Tibial nerve (tissue), 3 donors: Measurements from ENCODE around the gene SMC3.

Source experiments
- POLR2A ChIP-seq, 2 donors: fragments of 450-650 bp; IDR thresholded peaks; one replicate each; pipeline ENCODE4 v1.6.1; 2017; ENCODE audit warnings: antibody characterized with exemption in 2 of 2, mild to moderate bottlenecking in 2 of 2, moderate library complexity in 2 of 2
- TF ChIP-seq, protein P1 (sequence below), 5 experiments: fragments of 200-600 bp in 3 of 5; fragments of 450-650 bp in 2 of 5; sonication (generic) in 3 of 5; IDR thresholded peaks; one replicate each; pipeline ENCODE4 v1.5.1; 2016 to 2019; ENCODE audit warnings: antibody characterized with exemption in 5 of 5, mild to moderate bottlenecking in 3 of 5, moderate library complexity in 2 of 5

DNA sequence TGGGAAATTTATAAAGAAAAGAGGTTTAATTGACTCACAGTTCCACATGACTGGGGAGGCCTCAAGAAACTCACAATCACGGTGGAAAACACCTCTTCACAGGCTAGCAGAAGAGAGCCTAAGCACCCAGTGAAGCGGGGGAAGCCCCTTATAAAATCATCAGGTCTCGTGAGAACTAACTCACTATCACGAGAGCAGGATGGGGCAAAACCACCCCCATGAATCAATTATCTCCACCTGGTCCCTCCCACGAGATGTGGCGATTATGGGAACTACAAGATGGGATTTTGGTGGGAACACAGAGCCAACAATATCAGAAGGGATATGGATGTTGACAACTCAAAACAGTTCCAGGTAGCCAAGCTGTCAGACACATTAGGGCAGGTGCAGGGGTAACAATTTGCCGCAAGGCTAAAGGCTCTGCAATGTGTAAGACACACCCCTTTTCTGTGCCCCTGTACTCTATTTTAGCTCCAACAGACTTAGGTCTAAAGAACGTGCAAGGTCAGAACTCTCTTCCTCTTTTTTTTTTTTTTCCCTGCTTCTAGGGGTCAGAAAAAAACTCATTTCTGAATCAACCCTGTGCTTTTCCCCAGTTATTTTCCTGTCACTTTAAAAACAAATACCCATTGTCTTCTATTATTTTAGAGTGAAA is 46.0 kb downstream of the SMC3 start:
- no peak for TF ChIP-seq POLR2A (IDR thresholded peaks at IDR 0.05)
- TF ChIP-seq, protein P1, sequence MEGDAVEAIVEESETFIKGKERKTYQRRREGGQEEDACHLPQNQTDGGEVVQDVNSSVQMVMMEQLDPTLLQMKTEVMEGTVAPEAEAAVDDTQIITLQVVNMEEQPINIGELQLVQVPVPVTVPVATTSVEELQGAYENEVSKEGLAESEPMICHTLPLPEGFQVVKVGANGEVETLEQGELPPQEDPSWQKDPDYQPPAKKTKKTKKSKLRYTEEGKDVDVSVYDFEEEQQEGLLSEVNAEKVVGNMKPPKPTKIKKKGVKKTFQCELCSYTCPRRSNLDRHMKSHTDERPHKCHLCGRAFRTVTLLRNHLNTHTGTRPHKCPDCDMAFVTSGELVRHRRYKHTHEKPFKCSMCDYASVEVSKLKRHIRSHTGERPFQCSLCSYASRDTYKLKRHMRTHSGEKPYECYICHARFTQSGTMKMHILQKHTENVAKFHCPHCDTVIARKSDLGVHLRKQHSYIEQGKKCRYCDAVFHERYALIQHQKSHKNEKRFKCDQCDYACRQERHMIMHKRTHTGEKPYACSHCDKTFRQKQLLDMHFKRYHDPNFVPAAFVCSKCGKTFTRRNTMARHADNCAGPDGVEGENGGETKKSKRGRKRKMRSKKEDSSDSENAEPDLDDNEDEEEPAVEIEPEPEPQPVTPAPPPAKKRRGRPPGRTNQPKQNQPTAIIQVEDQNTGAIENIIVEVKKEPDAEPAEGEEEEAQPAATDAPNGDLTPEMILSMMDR (IDR thresholded peaks at IDR 0.05) = no peak
